ENCODE results near the gene SYNGR4. TPM values are rescaled to one million over a fixed set of nuclear protein-coding genes. Genes with fewer than 3 reads are reported as not detected.

Gene SYNGR4
- total RNA-seq, result not detected

DNA sequence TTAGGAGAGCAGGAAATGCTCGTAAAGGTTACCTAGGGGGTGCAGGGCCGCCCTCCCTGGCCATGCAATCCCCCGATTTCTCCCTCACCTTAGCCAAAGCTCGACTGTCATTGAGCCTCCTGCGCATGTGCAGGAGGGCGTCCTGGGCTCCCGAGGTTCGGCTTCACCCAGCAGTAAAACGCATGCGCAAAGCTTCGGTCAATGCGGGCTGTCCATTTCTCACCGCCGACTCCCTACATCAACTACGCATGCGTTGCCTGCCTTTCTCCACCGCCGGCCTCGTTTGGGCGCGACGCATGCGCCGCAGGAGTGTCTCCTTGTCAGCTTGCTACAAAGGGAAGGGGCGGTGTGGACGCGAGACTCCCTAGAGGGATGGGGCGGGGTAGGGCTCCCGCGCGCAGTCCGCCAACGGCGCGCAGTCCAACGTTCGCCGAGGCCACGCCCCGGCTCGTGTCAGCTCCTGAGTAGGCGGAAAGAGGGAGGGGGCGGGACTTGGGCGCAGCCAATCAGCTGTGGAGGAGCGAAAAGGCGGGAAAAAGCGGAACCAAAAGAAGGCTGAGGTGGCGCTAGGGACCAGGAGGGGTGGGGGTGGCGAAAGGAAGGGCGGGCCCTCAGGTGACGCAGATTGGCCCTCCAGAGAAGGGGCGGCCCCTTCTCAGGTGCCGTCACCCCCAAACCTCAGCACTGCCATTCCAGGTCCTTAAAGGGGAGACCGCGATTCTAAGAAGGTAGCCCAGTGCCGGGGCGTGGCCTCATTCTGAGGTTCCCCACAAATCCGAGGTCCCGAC is at the start of gene SYNGR4, which contains the start of gene TMEM143:
SYNGR4 (plus strand) TSS at position 558 of the 788 bp plus-strand sequence. CDS start 1,476 bp downstream, outside the sequence.
TMEM143 (minus strand) TSS at position 131 of the 788 bp plus-strand sequence; CDS start at position 111, 20 bp downstream.
- TF ChIP-seq, protein P1, sequence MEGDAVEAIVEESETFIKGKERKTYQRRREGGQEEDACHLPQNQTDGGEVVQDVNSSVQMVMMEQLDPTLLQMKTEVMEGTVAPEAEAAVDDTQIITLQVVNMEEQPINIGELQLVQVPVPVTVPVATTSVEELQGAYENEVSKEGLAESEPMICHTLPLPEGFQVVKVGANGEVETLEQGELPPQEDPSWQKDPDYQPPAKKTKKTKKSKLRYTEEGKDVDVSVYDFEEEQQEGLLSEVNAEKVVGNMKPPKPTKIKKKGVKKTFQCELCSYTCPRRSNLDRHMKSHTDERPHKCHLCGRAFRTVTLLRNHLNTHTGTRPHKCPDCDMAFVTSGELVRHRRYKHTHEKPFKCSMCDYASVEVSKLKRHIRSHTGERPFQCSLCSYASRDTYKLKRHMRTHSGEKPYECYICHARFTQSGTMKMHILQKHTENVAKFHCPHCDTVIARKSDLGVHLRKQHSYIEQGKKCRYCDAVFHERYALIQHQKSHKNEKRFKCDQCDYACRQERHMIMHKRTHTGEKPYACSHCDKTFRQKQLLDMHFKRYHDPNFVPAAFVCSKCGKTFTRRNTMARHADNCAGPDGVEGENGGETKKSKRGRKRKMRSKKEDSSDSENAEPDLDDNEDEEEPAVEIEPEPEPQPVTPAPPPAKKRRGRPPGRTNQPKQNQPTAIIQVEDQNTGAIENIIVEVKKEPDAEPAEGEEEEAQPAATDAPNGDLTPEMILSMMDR (IDR thresholded peaks at IDR 0.05; ENCODE audit: low read depth), result no peak

DNA sequence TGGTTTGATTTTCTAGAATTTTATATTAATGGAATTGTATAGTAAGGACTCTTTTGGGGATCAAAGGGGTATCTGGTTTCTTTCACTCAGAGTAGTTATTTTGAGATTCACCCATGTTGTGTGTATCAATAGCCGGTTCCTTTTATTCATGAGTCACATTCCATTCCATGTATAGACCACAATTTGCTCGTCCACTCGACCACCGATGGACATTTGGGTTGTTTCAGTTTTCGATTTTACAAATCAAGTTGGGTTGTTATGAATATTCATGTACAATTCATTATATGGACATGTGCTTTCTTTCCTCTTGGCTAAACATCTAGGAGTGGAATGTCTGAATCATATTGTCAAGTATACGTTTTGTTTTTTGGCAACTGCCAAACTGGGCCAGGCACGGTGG is 48.5 kb upstream of the SYNGR4 start:
- TF ChIP-seq, protein P1 (IDR thresholded peaks at IDR 0.05; ENCODE audit: low read depth), result no peak

- TF ChIP-seq, protein P1 (IDR thresholded peaks at IDR 0.05; ENCODE audit: low read depth), result no peak
Observed at GRCh38 chr19:48318286-48318987, 45.7 kb upstream of the SYNGR4 start.

DNA sequence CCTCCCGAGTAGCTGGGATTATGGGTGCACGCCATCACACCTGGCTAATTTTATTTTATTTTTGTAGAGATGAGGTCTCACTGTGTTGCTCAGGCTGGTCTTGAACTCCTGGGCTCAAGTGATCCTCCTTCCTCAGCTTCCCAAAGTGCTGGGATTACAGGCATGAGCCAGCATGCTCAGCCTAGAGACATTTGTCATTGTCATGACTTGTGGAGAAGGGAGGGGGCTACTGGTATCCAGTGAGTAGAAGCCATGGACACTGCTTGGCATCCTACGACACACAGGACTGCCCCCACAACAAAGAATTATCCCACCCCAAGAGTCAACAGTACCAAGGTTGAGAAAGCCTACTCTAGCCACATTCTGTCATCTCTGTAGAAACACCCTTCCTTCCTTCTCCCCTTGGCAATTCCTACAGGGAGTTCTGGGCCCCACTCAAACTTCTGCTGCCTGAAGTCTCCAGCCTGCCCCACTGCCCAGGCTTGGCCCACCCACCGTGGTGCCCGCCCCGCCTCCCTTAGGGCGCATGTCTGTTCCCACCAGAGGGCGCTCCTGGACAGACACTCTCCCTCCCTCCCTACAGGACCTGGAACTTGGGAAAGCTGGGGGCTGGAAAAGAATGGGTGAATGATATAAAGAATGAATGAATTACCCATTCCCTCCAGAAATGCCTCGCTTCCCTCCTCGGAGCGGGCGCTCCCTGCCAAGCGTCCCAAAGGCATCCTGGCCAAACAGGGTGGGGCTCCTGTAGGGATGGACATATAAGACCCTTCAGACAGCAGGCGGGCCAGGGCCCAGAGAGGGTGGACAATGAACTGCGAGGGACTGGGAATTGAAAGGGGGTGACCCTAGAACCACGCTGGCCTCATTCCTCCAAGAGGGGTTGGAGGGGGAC is 44.3 kb upstream of the SYNGR4 start:
- TF ChIP-seq, protein P1 (IDR thresholded peaks at IDR 0.05; ENCODE audit: low read depth), result no peak

GRCh38 chr19:48321372-48321621 is 42.9 kb upstream of the SYNGR4 start:
- TF ChIP-seq, protein P1 (IDR thresholded peaks at IDR 0.05; ENCODE audit: low read depth), result no peak

- TF ChIP-seq, protein P1 (IDR thresholded peaks at IDR 0.05; ENCODE audit: low read depth), result no peak
Observed at GRCh38 chr19:48321622-48322591, 42.3 kb upstream of the SYNGR4 start.
